Activated naive CD8-positive, alpha-beta T cell treated with anti-CD3 and anti-CD28 coated beads, Interleukin-2, amount 10 ng/mL, durations not matched to agents 7 days and 5 days (primary cell): ENCODE results near the gene POU2AF2. TPM values are rescaled to one million over a fixed set of nuclear protein-coding genes. Genes with fewer than 3 reads are reported as not detected.
A peak's percentile ranks its signal among the peaks of the same experiment; 100 is the strongest.
"Not testable (repeated sequence)": the region's sequence is repeated elsewhere in the genome, so short reads cannot be mapped to it uniquely, and the experiment has no call there.

Experiments used
- ATAC-seq: fragments of 150-1000 bp; cut with Tn5 transposase; one replicate; pipeline ENCODE4 v1.10.0; 2021; ENCODE audit warnings: low read depth, moderate library complexity
- POLR2A ChIA-PET: fragments of 350-600 bp; sonication (Branson Sonifier 250); formaldehyde crosslinking; loops from one replicate; lab custom pipeline; 2021; ENCODE audit warnings: antibody characterized with exemption; lab: Charles Lee
- DNase-seq: peaks from one replicate; pipeline ENCODE4 v3.0.0; 2021
- H3K27ac Mint-ChIP-seq: one replicate; pipeline ENCODE4 v1.8.0; 2022; ENCODE audit warnings: mild to moderate bottlenecking, mixed read lengths
- H3K27me3 Mint-ChIP-seq: one replicate; pipeline ENCODE4 v1.8.0; 2022; ENCODE audit warnings: mild to moderate bottlenecking, moderate library complexity, mixed read lengths
- H3K36me3 Mint-ChIP-seq: one replicate; pipeline ENCODE4 v1.8.0; 2021; ENCODE audit warnings: mild to moderate bottlenecking, mixed read lengths
- H3K4me1 Mint-ChIP-seq: one replicate; pipeline ENCODE4 v1.8.0; 2021; ENCODE audit warnings: mixed read lengths
- H3K4me3 Mint-ChIP-seq: one replicate; pipeline ENCODE4 v1.8.0; 2022; ENCODE audit warnings: mild to moderate bottlenecking, moderate library complexity, mixed read lengths
- H3K9me3 Mint-ChIP-seq: one replicate; pipeline ENCODE4 v1.8.0; 2021; ENCODE audit warnings: mixed read lengths
- total RNA-seq, 2 experiments: library from RNA; stranded (reverse); gene quantifications; one replicate each; pipeline ENCODE4 v1.2.3, GENCODE V29; 2021

The POU2AF2 gene
- not detected for total RNA-seq

DNA sequence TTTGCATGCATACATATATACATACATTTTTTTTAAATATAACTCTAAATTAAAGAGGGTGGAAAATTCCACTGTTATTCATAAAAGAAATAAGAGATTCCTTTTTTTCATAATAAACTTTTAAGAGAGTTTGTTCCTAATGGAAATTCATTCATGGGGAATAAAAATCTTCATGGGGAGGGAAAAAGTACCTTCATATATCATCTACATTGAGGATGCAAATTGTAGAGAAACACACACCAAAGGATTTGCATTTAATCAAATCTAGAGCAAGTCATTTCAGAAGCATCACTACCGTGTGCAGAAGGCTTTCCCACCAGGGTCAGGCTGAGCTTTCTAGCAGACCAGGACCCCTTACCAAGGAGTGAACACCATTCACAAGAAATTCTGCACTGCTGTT is at the start of gene POU2AF2:
Gene POU2AF2, plus strand, starts transcription at position 301 of the 400 bp plus-strand sequence. CDS start 129 bp downstream, outside the sequence.
- no peaks in the 10 kb centered on the region for H3K4me1 Mint-ChIP-seq

DNA sequence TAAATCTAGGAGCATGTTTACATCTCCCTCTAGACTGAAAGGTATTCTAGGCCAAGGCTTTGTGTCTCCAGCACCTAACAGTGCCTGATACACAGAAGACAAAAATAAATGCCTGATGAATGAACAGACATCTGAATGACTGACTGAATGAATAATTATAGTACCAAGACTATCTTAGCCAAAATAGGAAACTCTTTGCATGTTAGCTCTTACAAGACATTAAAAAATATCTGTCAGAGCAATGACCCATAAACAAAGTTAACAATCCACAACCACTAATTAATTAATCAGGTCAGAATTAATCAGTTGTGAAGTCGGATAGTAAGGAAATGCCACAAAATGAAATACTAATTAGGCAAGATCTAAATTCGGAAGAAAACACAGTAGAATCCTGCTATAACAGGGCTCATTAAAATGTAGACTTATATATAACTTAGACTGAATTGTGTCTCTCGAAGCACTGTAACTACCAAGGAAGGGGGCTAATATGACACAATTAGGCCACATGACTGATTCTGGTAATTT is 45.5 kb upstream of the POU2AF2 start:
- DNase-seq (no peak), ATAC-seq (no peak)
- Mint-ChIP-seq H3K27me3 (peaks cover 23% of the 10 kb centered on the region), H3K4me3 (no peak overlapping the region), H3K36me3 (no peaks in the 10 kb centered on the region), H3K27ac (no peak overlapping the region), H3K4me1 (no peaks in the 10 kb centered on the region), H3K9me3 (no peaks in the 10 kb centered on the region)
- POLR2A ChIA-PET, result no interaction called here

More for the DNA sequence above, at the start of gene POU2AF2:
- POLR2A ChIA-PET, result no interaction called here
- DNase-seq (no peak), ATAC-seq (no peak)
- H3K36me3 Mint-ChIP-seq, result no peaks in the 10 kb centered on the region
- H3K27ac Mint-ChIP-seq, result no peak within 1 kb of the TSS
- peaks cover 53% of the 10 kb centered on the region for H3K27me3 Mint-ChIP-seq
- H3K9me3 Mint-ChIP-seq, result no peaks in the 10 kb centered on the region
- no peak within 1 kb of the TSS for H3K4me3 Mint-ChIP-seq

- DNase-seq (no peak), ATAC-seq (no peak)
- Mint-ChIP-seq H3K36me3 (no peaks in the 10 kb centered on the region), H3K9me3 (no peaks in the 10 kb centered on the region), H3K27ac (no peak overlapping the region), H3K4me1 (peaks cover 3% of the 10 kb centered on the region), H3K4me3 (no peak overlapping the region), H3K27me3 (peaks cover 19% of the 10 kb centered on the region)
- POLR2A ChIA-PET, result no interaction called here
Observed at GRCh38 chr11:111204211-111204610, 41.3 kb upstream of the POU2AF2 start.

DNA sequence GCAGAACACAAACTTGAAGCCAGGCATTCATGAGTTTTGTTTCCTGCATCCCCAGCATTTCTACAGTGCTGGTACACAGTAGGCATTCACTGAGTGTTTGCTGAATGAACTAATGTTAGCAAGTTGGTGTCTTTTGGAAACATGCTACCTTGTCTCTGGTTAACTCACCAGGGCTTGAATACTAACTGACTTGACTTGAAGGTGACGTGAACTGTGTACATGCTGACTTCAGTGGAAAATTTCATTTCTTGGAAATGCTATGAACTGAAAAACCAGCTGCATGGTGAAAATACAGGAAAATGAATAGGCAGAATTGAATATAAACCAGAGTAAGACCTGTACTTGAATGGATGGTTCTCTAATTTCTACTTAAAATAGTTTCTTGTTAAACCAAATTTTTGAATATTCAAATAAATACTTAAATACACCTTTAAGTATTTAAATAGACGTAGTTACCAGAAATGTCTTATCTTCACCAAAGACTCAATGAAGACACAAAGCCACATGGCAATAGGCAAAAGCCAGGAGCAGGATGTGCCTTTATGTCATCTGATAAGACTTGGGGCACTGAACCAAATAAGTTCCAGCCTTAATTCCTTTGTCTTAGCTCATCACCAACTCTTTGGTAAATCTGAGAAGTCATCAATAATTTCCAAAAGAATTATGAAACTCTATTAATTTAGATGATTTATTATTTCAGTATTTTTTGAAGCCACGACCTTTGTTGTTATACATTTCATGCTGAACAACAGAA is 39.7 kb upstream of the POU2AF2 start:
- Mint-ChIP-seq H3K4me1 (peaks cover 3% of the 10 kb centered on the region), H3K4me3 (no peak overlapping the region), H3K9me3 (no peaks in the 10 kb centered on the region), H3K27ac (no peak overlapping the region), H3K36me3 (no peaks in the 10 kb centered on the region), H3K27me3 (peaks cover 19% of the 10 kb centered on the region)
- ATAC-seq (no peak), DNase-seq (no peak)
- POLR2A ChIA-PET, result no interaction called here

DNA sequence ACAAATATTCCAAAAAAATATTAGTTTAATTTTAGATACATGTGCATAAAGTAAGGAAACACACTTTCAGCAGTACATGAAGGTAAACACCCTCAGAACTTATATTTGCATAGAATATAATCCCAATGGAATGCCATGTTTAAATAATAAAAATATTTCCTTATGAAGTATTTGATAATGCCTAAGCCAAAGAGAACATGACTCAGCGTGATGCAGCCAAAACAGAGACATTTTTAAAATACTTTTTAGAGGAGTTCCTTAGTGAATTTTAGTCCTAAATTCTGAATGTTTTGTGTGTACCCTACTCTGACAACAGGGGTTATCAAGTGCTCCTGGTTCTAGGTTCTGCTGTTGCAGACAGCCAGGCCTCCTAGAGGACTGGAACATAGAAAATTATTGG is 39.1 kb upstream of the POU2AF2 start:
- no peak overlapping the region for H3K27ac Mint-ChIP-seq
- DNase-seq, result no peak
- H3K4me3 Mint-ChIP-seq, result no peak overlapping the region
- peaks cover 19% of the 10 kb centered on the region for H3K27me3 Mint-ChIP-seq
- peaks cover 3% of the 10 kb centered on the region for H3K4me1 Mint-ChIP-seq
- no peaks in the 10 kb centered on the region for H3K9me3 Mint-ChIP-seq
- no peak for ATAC-seq
- no peaks in the 10 kb centered on the region for H3K36me3 Mint-ChIP-seq
- POLR2A ChIA-PET, result no interaction called here

DNA sequence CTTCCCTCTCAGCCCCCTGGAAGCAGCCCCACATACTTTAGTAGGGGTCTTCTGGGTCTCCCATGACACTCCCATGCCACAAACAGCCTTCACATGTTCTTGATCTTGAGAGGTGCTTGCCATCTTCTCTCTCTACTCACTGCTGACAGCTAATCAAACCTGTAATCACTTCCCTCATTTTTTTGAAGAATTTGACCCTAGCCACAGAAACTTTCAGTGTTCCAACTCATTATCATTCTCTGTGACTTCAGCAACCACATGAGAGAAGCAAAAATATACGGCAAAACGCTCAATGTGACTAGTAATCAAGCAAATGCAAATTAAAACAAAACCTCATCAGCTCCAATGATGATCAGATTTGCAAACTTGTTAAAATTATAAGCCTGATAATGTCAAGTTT is 38.3 kb upstream of the POU2AF2 start:
- DNase-seq (no peak), ATAC-seq (no peak)
- no peaks in the 10 kb centered on the region for H3K9me3 Mint-ChIP-seq
- H3K4me3 Mint-ChIP-seq, result no peak overlapping the region
- POLR2A ChIA-PET, result no interaction called here
- H3K36me3 Mint-ChIP-seq, result no peaks in the 10 kb centered on the region
- H3K27me3 Mint-ChIP-seq, result peaks cover 19% of the 10 kb centered on the region
- peaks cover 3% of the 10 kb centered on the region for H3K4me1 Mint-ChIP-seq
- no peak overlapping the region for H3K27ac Mint-ChIP-seq

GRCh38 chr11:111209543-111210355 is 35.8 kb upstream of the POU2AF2 start:
- Mint-ChIP-seq H3K4me1 (peaks cover 3% of the 10 kb centered on the region), H3K27me3 (peaks cover 22% of the 10 kb centered on the region)
- no peak for ATAC-seq

DNA sequence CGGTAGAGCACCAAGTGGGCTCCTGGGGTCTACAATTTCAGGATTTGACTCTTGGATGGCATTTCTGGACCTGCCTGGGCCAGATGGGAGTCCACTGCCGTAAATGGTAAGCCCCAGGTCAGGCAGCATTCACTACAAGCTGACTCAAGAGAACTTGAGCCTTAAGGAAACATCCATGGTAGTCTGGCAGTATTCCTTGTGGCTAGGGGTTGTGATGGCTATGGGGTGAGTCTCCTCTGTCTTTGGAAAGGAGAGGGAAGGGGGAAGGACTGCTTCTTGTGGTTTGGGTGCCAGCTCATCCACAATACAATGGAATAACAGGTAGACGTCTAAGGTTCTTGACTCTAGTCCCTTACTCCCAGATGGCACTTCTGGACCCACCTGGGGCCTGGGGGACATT is 32.3 kb upstream of the POU2AF2 start:
- H3K27me3 Mint-ChIP-seq, result peaks cover 47% of the 10 kb centered on the region
- ATAC-seq (no peak), DNase-seq (no peak)
- H3K27ac Mint-ChIP-seq, result no peak overlapping the region
- H3K4me3 Mint-ChIP-seq, result no peak overlapping the region
- no peaks in the 10 kb centered on the region for H3K9me3 Mint-ChIP-seq
- POLR2A ChIA-PET, result no interaction called here
- no peaks in the 10 kb centered on the region for H3K36me3 Mint-ChIP-seq
- no peaks in the 10 kb centered on the region for H3K4me1 Mint-ChIP-seq

More at GRCh38 chr11:111209543-111210355, 35.8 kb upstream of the POU2AF2 start:
- Mint-ChIP-seq H3K4me3 (no peak overlapping the region), H3K9me3 (no peaks in the 10 kb centered on the region), H3K36me3 (no peaks in the 10 kb centered on the region), H3K27ac (no peak overlapping the region)
- POLR2A ChIA-PET, result no interaction called here
- DNase-seq, result no peak

DNA sequence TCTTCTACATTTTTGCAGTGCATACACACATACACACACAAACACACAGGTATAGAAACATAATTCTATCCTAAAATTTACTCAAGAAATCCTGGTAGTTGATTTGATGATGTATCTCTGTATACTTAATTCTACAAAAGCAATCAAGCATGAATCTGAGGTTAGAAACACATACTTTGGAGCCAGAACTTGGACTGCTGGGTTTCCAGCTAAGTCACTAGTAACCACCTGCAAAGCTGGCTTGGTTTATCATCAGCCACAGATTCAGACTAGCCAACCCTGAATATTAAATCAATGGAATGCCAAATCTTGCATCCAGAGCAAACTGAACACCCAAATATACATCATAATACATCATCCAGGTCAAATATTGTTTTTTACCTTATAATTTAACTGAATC is 24.8 kb upstream of the POU2AF2 start:
- Mint-ChIP-seq H3K4me1 (peaks cover 12% of the 10 kb centered on the region), H3K27me3 (peaks cover 62% of the 10 kb centered on the region), H3K4me3 (no peak overlapping the region), H3K9me3 (no peaks in the 10 kb centered on the region), H3K27ac (no peak overlapping the region), H3K36me3 (peaks cover 1% of the 10 kb centered on the region)
- no peak for DNase-seq
- POLR2A ChIA-PET, result no interaction called here
- ATAC-seq, result no peak

- POLR2A ChIA-PET, result no interaction called here
- DNase-seq, result no peak
- Mint-ChIP-seq H3K27me3 (peaks cover 57% of the 10 kb centered on the region), H3K9me3 (no peaks in the 10 kb centered on the region), H3K27ac (no peak overlapping the region), H3K4me3 (no peak overlapping the region), H3K4me1 (peaks cover 12% of the 10 kb centered on the region), H3K36me3 (peaks cover 1% of the 10 kb centered on the region)
- no peak for ATAC-seq
Observed at GRCh38 chr11:111221208-111221607, 24.3 kb upstream of the POU2AF2 start.

GRCh38 chr11:111221936-111222335 is 23.6 kb upstream of the POU2AF2 start:
- H3K4me3 Mint-ChIP-seq, ATAC-seq, H3K36me3 Mint-ChIP-seq, DNase-seq, POLR2A ChIA-PET, H3K27ac Mint-ChIP-seq, H3K9me3 Mint-ChIP-seq: not testable (repeated sequence)
- Mint-ChIP-seq H3K27me3 (peaks cover 52% of the 10 kb centered on the region), H3K4me1 (peaks cover 12% of the 10 kb centered on the region)

GRCh38 chr11:111222821-111223455 is 22.6 kb upstream of the POU2AF2 start:
- peak; percentile 69 for DNase-seq
- POLR2A ChIA-PET, result interaction anchor here (1.1 to 1.2 kb wide), 2 partner anchors 156 to 314 kb away, joined by 3 to 4 read pairs; partner anchors contain the start of gene POU2AF1
- H3K27ac Mint-ChIP-seq, result peak overlapping the region; percentile 89
- peak; percentile 68 for ATAC-seq
- H3K27me3 Mint-ChIP-seq, result peaks cover 43% of the 10 kb centered on the region
- H3K9me3 Mint-ChIP-seq, H3K36me3 Mint-ChIP-seq: not testable (repeated sequence)
- peak overlapping the region; percentile 85 for H3K4me3 Mint-ChIP-seq
- H3K4me1 Mint-ChIP-seq, result peaks cover 12% of the 10 kb centered on the region

GRCh38 chr11:111225881-111226280 is 19.6 kb upstream of the POU2AF2 start:
- peaks cover 25% of the 10 kb centered on the region for H3K27me3 Mint-ChIP-seq
- peaks cover 31% of the 10 kb centered on the region for H3K4me1 Mint-ChIP-seq
- ATAC-seq (no peak), DNase-seq (no peak)
- no peak overlapping the region for H3K4me3 Mint-ChIP-seq
- H3K36me3 Mint-ChIP-seq, result peaks cover 1% of the 10 kb centered on the region
- no peaks in the 10 kb centered on the region for H3K9me3 Mint-ChIP-seq
- H3K27ac Mint-ChIP-seq, result no peak overlapping the region
- POLR2A ChIA-PET, result no interaction called here
